Transverse colon (tissue), 4 donors: ENCODE results near the gene PPP1R1B.

Experiments used
- CTCF ChIP-seq, 5 experiments: fragments of 200-600 bp in 3 of 5; fragments of 450-650 bp in 2 of 5; sonication (generic) in 3 of 5; IDR thresholded peaks; 1 replicate in 2 of 5; 2 replicates in 3 of 5; pipeline ENCODE4 v1.5.1; 2016 to 2017; ENCODE audit warnings: antibody characterized with exemption in 5 of 5, inconsistent platforms in 3 of 5, mild to moderate bottlenecking in 2 of 5, moderate library complexity in 1 of 5
- EP300 ChIP-seq: sonication (generic); formaldehyde crosslinking; IDR thresholded peaks from one replicate; pipeline ENCODE4 v1.6.1; 2017; ENCODE audit warnings: antibody characterized with exemption, low read depth
- POLR2A ChIP-seq: fragments of 450-650 bp; IDR thresholded peaks from one replicate; pipeline ENCODE4 v1.6.1; 2016; ENCODE audit warnings: antibody characterized with exemption, mild to moderate bottlenecking, moderate library complexity
- POLR2AphosphoS5 ChIP-seq, 3 donors: sonication (generic); formaldehyde crosslinking; IDR thresholded peaks; one replicate each; pipeline ENCODE4 v1.6.1; 2016; ENCODE audit warnings: antibody characterized with exemption in 3 of 3

DNA sequence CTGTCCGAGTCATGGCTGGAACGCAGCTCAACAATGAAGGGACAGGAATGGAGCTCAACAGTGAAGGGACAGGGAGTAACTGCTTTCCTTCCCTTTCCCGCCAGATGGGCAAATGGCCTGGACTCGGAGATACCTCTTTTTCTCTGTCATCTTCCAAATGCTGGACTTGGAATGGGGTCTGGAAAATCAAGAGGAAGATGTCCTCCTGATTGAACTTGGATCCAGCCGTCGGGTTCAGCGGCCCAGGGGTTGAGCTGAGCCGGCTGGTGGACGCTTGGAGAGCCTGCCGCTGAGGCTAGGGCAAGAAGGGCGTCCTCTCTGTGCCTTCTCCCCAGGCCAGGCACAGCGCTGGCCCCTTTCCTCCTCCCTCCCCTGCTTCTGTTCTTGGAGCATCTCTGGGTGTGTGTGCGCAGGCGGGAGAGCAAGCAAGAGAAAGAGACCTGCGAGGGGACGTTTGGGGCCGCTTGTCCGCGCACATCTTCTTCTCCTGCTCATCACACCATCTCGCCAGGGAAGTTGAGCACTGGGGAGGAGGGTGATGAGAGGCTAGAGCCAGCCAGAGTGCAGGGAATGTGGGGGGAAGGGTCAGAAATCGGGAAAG is 25.7 kb upstream of the PPP1R1B start:
- TF ChIP-seq CTCF (IDR thresholded peaks at IDR 0.05): no peak
- TF ChIP-seq POLR2AphosphoS5 (IDR thresholded peaks at IDR 0.05): no peak
- TF ChIP-seq POLR2A: no peak
- TF ChIP-seq EP300: no peak
